Measurements from ENCODE around the gene CDK10.
A peak's percentile ranks its signal among the peaks of the same experiment; 100 is the strongest.
"Not testable (repeated sequence)": the region's sequence is repeated elsewhere in the genome, so short reads cannot be mapped to it uniquely, and the experiment has no call there.

CDK10 gene

GRCh38 chr16:89696670-89697128 is 10.2 kb downstream of the CDK10 start:
- no peak for DNase-seq

GRCh38 chr16:89697161-89697615 is 10.7 kb downstream of the CDK10 start:
- DNase-seq, result no peak

GRCh38 chr16:89697616-89698331 is 11.3 kb downstream of the CDK10 start:
- no peak for DNase-seq

- DNase-seq, result not testable (repeated sequence)
Observed at GRCh38 chr16:89698717-89699116, 12.2 kb downstream of the CDK10 start.

- DNase-seq, result not testable (repeated sequence)
Observed at GRCh38 chr16:89699629-89700099, 13.2 kb downstream of the CDK10 start.

- peak; percentile 97 for DNase-seq
Observed at GRCh38 chr16:89700100-89700648, 13.7 kb downstream of the CDK10 start.

- DNase-seq, result no peak
Observed at GRCh38 chr16:89700649-89701424, 14.3 kb downstream of the CDK10 start.

GRCh38 chr16:89701425-89702406 is 15.2 kb downstream of the CDK10 start, which contains the start of gene SPATA2L:
TSS of gene SPATA2L (minus strand) at chr16:89701705. CDS start at chr16:89701232, 473 bp downstream.
- peak; percentile 84 for DNase-seq

GRCh38 chr16:89704281-89704680 is 17.8 kb downstream of the CDK10 start:
- DNase-seq, result no peak

GRCh38 chr16:89705006-89705405 is 18.5 kb downstream of the CDK10 start:
- DNase-seq, result no peak

- DNase-seq, result no peak
Observed at GRCh38 chr16:89706518-89707260, 20.2 kb downstream of the CDK10 start.

- no peak for DNase-seq
Observed at GRCh38 chr16:89707695-89708094, 21.2 kb downstream of the CDK10 start.

- no peak for DNase-seq
Observed at GRCh38 chr16:89708481-89708931, 22.0 kb downstream of the CDK10 start.

GRCh38 chr16:89709166-89709565 is 22.7 kb downstream of the CDK10 start:
- no peak for DNase-seq

- no peak for DNase-seq
Observed at GRCh38 chr16:89709716-89710432, 23.4 kb downstream of the CDK10 start.

GRCh38 chr16:89710709-89711564 is 24.4 kb downstream of the CDK10 start:
- no peak for DNase-seq

- DNase-seq, result no peak
Observed at GRCh38 chr16:89711601-89712273, 25.2 kb downstream of the CDK10 start.

- no peak for DNase-seq
Observed at GRCh38 chr16:89712274-89712781, 25.8 kb downstream of the CDK10 start.

GRCh38 chr16:89716493-89716892 is 30.0 kb downstream of the CDK10 start:
- DNase-seq, result no peak
